Type B pancreatic cell (in vitro differentiated cells): ENCODE data around the gene DAPK1. TPM values are rescaled to one million over a fixed set of nuclear protein-coding genes. Genes with fewer than 3 reads are reported as not detected.
A peak's percentile ranks its signal among the peaks of the same experiment; 100 is the strongest.

ENCODE experiments used
- DNase-seq: peaks from one replicate; pipeline ENCODE4 v3.0.0; 2021; ENCODE audit warnings: mixed read lengths; ENCODE audit not compliant: unreplicated experiment; ENCODE audit errors: extremely low spot score
- H3K27ac Mint-ChIP-seq: 2 replicates; pipeline ENCODE4 v1.8.0; 2021; ENCODE audit warnings: mild to moderate bottlenecking, mixed read lengths
- H3K27me3 Mint-ChIP-seq: 2 replicates; pipeline ENCODE4 v1.8.0; 2021; ENCODE audit warnings: mixed read lengths
- H3K36me3 Mint-ChIP-seq: 2 replicates; pipeline ENCODE4 v1.8.0; 2021; ENCODE audit warnings: mixed read lengths
- H3K4me1 Mint-ChIP-seq: one replicate; pipeline ENCODE4 v1.8.0; 2021; ENCODE audit warnings: mixed read lengths; ENCODE audit not compliant: unreplicated experiment
- H3K4me3 Mint-ChIP-seq: 2 replicates; pipeline ENCODE4 v1.8.0; 2021; ENCODE audit warnings: mild to moderate bottlenecking, mixed read lengths
- H3K9me3 Mint-ChIP-seq: 2 replicates; pipeline ENCODE4 v1.8.0; 2021; ENCODE audit warnings: mixed read lengths
- total RNA-seq: library from RNA; stranded (reverse); gene quantifications from 2 replicates; pipeline ENCODE4 v1.2.1, GENCODE V29; 2021; ENCODE audit warnings: low replicate concordance
- TF ChIP-seq, protein P1 (sequence below): fragments of 200-600 bp; sonication (generic); conservative IDR thresholded peaks from 2 replicates; pipeline ENCODE4 v1.5.0; 2021; ENCODE audit warnings: antibody characterized with exemption, mild to moderate bottlenecking

DAPK1 gene
- total RNA-seq, 1 donor from 2014 or later, result 160 TPM

DNA sequence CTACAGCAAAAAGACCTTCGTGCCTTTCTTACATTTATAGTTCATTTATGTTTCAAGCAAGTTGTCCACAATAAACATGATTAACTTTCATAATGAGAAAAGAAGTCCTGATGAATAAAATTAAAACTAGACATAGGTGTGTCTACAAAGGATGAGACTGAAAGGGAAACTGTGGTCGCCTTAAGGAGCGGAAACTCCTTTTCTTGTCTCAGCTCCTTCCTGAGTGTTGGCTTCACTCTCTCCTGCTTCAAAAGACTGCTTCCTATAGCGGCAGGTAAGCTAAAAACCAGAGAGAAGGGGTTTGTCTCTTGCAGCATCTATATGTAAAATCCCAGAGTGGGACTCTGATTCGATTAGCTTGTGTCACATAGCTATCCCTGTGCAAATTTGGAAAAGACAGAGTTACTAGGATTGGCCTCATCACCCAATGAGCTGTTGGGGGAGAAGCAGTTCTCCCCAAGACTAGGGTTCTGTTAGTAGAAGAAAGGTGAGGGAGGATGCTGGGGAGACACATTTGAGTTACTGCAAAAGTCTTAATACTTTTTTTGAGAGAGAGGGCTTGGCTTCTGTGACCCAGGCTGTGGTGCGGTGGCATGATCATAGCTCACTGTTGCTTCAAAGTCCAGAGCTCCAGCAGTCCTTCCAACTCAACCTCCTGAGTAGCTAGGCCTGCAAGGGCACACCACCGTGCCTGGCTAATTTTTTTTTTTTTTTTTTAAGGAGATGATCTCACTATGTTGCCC is 211.5 kb downstream of the DAPK1 start:
- Mint-ChIP-seq H3K4me3 (no peak overlapping the region), H3K36me3 (peaks cover 35% of the 10 kb centered on the region), H3K9me3 (no peaks in the 10 kb centered on the region), H3K27me3 (no peaks in the 10 kb centered on the region), H3K27ac (no peak overlapping the region), H3K4me1 (peaks cover 20% of the 10 kb centered on the region)
- no peak for DNase-seq
- TF ChIP-seq, protein P1, sequence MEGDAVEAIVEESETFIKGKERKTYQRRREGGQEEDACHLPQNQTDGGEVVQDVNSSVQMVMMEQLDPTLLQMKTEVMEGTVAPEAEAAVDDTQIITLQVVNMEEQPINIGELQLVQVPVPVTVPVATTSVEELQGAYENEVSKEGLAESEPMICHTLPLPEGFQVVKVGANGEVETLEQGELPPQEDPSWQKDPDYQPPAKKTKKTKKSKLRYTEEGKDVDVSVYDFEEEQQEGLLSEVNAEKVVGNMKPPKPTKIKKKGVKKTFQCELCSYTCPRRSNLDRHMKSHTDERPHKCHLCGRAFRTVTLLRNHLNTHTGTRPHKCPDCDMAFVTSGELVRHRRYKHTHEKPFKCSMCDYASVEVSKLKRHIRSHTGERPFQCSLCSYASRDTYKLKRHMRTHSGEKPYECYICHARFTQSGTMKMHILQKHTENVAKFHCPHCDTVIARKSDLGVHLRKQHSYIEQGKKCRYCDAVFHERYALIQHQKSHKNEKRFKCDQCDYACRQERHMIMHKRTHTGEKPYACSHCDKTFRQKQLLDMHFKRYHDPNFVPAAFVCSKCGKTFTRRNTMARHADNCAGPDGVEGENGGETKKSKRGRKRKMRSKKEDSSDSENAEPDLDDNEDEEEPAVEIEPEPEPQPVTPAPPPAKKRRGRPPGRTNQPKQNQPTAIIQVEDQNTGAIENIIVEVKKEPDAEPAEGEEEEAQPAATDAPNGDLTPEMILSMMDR, result no peak

DNA sequence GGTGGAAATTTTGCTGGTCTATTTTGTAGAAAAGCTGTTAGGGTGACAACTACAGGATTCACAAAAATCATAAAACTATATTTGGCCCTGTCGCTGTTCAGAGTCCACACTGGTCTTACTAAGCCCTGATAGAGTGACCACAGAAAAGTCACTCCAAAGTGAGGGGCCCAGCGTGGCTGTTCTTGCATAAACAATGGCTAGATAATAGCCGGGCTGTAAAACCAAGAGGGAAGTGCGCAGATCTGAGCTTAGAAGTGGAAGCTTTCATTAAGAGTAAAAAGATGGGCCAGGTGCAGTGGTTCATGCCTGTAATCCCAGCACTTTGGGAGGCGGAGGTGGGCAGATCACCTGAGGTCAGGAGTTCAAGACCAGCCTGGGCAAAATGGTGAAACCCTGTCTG is 212.8 kb downstream of the DAPK1 start:
- no peak overlapping the region for H3K27ac Mint-ChIP-seq
- H3K4me1 Mint-ChIP-seq, result peaks cover 20% of the 10 kb centered on the region
- H3K9me3 Mint-ChIP-seq, result no peaks in the 10 kb centered on the region
- no peaks in the 10 kb centered on the region for H3K27me3 Mint-ChIP-seq
- H3K36me3 Mint-ChIP-seq, result peaks cover 28% of the 10 kb centered on the region
- DNase-seq, result no peak
- TF ChIP-seq, protein P1, result no peak
- H3K4me3 Mint-ChIP-seq, result no peak overlapping the region

DNA sequence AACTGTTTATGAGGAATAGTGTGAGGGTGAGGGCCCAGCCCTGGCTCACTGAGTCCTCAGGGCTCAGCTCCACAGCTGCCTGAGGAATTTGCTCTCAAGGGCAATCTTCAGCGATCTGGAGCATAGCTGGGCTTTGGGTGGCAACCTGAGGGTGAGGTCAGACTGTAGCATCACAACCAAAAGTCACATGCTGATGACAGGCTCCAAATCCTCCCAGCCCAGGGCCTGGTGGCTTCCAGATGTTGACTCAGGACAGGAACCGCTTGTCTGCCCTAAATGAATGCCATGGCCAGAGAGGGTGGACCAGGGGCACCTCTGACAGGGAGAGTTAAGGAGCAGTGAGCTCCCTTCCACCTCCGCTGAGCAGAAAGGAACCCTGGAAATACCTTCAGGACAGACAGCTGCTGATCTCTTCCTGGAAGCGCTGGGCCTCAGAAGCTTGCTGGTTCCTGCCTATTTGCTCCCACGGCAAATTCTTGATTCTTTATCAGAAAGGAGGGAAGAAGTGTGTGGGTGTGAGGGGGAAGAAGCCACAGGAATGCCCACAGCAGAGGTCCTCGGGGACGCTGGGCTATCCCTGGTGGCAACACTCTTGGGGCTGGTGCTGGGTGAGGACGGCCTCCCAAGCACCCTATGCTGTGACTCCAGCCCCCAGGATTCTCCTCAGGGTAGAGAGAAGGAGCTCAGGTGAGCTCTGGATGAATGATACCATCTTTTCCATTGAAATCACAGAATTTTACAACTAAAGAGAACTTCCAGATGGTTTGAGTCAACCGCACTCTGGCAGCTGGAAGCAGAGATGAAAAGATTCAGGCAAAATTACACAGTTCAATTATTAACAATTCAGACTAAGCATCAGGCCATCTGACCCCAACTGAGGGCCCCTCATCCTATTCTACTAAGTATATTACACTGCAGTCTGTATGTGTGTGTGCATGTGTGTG is 214.5 kb downstream of the DAPK1 start:
- Mint-ChIP-seq H3K9me3 (no peaks in the 10 kb centered on the region), H3K27me3 (no peaks in the 10 kb centered on the region), H3K36me3 (peaks cover 21% of the 10 kb centered on the region), H3K4me3 (peak overlapping the region; percentile 12), H3K4me1 (peaks cover 26% of the 10 kb centered on the region), H3K27ac (peak overlapping the region; percentile 33)
- TF ChIP-seq, protein P1, result no peak
- no peak for DNase-seq

DNA sequence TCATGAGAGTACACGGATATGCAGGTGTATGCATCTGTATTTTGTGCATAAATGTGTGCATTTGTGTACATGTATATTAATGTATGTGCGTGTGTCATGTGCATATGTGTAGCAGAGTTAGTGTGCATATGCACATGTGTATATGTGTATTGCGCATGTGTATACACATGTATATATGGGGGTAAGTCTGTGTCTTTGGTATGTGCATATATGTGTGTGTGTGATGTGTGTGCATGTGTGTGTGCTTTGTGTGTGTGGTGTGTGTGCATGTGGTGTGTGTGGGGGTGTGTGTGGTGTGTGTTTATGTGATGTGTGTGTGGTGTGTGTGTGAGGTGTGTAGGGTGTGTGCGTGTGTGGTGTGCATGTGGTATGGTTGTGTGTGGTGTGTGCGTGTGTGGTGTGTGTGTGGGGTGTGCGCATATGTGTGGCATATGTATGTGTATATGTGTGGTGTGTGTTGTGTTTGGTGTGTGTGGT is 215.2 kb downstream of the DAPK1 start:
- peaks cover 26% of the 10 kb centered on the region for H3K4me1 Mint-ChIP-seq
- no peaks in the 10 kb centered on the region for H3K9me3 Mint-ChIP-seq
- H3K36me3 Mint-ChIP-seq, result peaks cover 15% of the 10 kb centered on the region
- TF ChIP-seq, protein P1, result no peak
- peak overlapping the region; percentile 12 for H3K4me3 Mint-ChIP-seq
- no peak for DNase-seq
- no peaks in the 10 kb centered on the region for H3K27me3 Mint-ChIP-seq
- peak overlapping the region; percentile 33 for H3K27ac Mint-ChIP-seq

DNA sequence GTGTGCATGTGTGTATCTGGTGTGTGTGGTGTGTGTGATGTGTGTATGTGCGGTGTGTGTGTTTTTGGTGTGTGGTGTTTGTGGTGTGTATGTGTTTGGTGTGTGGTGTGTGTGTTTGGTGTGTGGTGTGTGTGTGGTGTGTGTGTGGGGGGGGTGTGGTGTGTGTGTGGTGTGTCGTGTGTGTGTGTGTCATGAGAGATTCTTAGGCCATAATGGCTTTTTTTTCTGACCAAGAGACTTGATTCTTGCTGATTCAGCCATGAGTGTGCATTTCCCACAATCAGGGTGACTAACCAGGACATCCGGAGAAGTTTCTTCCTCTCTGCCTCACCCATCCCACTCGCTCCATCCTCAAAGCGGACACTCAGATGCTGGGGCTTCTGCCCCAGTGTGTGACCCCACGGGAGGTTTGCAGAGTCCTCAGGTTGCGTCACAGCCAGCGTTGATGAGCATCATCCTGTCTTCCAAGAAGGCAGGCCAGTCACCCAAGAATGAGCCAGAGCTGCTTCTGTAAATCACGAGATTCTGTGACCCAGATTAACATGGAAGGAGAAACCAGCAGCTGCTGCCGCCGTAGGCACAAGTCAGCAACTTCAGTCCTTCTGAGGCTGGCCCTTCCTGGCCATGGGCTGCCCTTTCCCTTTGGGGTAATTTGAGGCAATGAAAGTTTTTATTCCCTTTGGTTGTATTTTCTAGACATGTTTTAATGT is 215.8 kb downstream of the DAPK1 start:
- Mint-ChIP-seq H3K4me3 (no peak overlapping the region), H3K36me3 (peaks cover 11% of the 10 kb centered on the region), H3K9me3 (no peaks in the 10 kb centered on the region), H3K27me3 (no peaks in the 10 kb centered on the region), H3K27ac (no peak overlapping the region), H3K4me1 (peaks cover 26% of the 10 kb centered on the region)
- DNase-seq, result no peak
- TF ChIP-seq, protein P1, result no peak
